Measurements from ENCODE around the gene ACAA2.

The ACAA2 gene

DNA sequence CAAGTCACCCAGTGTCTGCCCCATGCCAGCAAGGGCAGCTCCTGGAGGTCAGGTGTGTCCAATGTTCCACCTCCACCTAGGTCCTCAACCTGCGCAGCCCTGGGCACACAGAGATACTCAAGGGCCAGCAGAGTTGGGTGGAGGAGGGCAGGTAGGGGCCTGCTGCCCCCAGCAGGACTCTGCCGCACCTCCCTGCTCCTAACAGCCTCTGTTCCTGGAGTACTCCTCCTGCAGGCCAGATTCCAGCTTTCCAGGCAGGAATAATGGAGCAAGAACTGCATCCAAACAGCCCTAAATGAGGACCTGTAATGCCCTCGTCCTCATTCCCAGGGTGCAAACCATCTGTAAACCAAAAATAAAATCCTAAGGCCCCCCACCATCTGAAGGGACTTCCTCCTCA is 44.4 kb upstream of the ACAA2 start:
- DNase-seq (ENCODE audit: low read depth): no peak
- TF ChIP-seq, protein P1, sequence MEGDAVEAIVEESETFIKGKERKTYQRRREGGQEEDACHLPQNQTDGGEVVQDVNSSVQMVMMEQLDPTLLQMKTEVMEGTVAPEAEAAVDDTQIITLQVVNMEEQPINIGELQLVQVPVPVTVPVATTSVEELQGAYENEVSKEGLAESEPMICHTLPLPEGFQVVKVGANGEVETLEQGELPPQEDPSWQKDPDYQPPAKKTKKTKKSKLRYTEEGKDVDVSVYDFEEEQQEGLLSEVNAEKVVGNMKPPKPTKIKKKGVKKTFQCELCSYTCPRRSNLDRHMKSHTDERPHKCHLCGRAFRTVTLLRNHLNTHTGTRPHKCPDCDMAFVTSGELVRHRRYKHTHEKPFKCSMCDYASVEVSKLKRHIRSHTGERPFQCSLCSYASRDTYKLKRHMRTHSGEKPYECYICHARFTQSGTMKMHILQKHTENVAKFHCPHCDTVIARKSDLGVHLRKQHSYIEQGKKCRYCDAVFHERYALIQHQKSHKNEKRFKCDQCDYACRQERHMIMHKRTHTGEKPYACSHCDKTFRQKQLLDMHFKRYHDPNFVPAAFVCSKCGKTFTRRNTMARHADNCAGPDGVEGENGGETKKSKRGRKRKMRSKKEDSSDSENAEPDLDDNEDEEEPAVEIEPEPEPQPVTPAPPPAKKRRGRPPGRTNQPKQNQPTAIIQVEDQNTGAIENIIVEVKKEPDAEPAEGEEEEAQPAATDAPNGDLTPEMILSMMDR (conservative IDR thresholded peaks at IDR 0.05; ENCODE audit: low read length): no peak

DNA sequence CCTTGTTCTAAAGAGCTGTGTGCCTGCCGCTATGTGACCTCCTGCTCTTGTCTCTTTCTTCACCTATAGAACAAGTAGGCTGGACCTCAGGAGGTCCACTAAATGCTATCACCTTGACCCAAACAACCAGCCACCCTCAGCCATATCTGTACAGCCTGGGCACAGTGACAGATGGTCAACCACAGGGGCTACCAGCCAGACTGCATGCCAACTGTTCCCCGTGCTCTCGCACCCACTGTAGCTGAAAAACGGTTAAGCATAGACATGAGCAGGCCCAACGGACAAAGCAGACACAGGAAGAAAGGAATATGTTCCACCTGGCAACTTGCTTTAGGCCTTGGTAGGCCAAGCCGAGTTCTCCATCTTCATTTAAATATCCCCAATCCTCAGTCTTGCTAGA is 43.2 kb upstream of the ACAA2 start:
- no peak for DNase-seq (ENCODE audit: low read depth)

More for the DNA sequence above, 44.4 kb upstream of the ACAA2 start:
- no peak overlapping the region for H3K4me3 ChIP-seq (ENCODE audit: low read length)

DNA sequence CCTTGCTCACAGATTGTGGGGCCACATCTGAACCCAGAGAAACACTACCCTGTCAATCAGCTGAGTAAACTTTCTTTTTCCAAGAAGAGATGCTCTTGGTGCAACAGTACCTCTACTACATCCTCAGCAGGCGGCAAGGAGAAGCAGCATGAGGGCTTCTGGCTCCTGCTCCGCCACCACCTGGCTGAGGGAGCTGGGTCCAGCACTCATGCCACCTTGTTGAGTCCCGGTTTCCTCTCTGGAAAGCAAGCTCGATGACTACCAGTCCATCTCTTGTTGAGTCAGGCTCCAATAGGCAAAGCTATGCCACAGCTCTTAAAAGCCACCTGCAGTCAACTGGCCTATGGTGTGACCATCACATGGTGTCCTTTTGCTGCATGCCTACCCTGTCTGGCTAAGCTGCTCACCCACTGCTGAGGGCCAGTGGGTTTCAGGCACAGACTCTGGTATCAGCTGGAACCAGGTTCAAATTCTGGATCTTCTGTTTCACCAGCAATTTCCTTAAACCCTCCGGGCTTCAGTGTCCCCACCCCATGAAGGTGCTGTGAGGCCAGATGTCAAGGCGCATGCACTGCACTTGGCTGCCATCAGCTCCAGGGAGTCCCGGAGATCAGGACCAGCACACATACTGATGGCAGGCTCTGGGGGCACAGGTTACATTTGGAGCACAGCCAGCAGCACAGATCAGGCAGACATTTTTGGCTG is 42.5 kb upstream of the ACAA2 start:
- H3K4me3 ChIP-seq (ENCODE audit: low read length): no peak overlapping the region
- DNase-seq (ENCODE audit: low read depth): no peak
- TF ChIP-seq, protein P1 (conservative IDR thresholded peaks at IDR 0.05; ENCODE audit: low read length): no peak

More for the DNA sequence above, 43.2 kb upstream of the ACAA2 start:
- TF ChIP-seq, protein P1 (conservative IDR thresholded peaks at IDR 0.05; ENCODE audit: low read length): no peak
- no peak overlapping the region for H3K4me3 ChIP-seq (ENCODE audit: low read length)

DNA sequence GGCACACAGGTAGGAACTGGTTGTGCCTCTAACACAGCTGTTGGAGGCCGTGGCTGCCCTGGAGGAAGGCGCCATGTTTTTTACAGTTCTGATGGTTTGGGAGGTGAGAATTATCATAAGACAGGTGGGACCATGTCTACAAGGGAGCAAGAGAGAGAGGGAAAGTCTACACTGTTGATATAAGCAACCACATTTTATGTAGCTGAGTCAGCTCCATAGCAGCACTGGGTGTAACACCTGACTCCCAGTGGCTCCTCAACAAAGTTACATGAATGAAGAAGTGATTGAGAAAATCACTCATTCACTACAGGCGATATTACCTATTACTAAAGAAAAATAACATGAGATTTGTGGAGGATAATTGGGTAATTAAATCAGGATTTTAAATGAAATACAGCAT is 41.3 kb upstream of the ACAA2 start:
- no peak for DNase-seq (ENCODE audit: low read depth)
- TF ChIP-seq, protein P1 (conservative IDR thresholded peaks at IDR 0.05; ENCODE audit: low read length): no peak
- H3K4me3 ChIP-seq (ENCODE audit: low read length): no peak overlapping the region

DNA sequence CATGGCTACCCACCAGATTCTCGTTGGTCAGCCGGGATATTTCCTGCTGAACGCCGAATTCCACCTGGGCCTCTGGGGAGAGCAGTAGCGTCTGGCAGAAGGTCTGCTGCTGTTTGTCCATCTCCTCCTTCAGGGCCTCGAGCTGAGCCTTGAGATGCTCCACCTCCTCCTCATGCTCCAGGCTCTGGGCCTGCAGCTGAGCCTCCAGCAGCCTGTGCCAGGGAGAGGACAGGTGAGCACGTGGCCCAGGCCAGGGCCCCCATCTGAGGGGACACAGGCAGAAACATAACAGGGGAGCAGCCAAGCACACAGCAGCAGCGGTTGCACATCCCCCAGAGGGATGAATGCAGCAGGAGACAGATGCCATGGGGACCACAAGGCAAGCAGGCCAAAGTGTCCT is 40.1 kb upstream of the ACAA2 start:
- no peak overlapping the region for H3K4me3 ChIP-seq (ENCODE audit: low read length)
- TF ChIP-seq, protein P1 (conservative IDR thresholded peaks at IDR 0.05; ENCODE audit: low read length): no peak
- DNase-seq (ENCODE audit: low read depth): no peak

DNA sequence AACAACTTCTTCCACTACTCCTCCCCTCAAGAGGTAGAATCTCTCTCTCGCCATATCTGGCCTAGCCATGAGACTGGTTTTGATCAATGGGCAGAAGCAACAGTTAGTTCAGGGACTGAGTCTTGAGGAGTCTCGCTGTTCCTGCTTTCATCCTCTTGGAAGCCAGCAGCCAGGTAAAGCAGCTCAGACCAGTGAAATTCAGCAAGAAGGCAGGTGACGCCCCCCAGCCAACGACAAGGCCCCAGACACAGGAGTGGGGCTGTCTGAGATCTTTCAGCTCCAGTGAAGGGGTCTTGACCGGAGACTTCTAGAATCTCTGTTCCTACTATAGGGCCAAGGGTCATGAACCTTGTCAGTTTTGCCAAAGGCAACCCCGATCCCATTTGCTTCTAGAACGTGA is 39.7 kb upstream of the ACAA2 start:
- H3K4me3 ChIP-seq (ENCODE audit: low read length): no peak overlapping the region
- DNase-seq (ENCODE audit: low read depth): no peak
- TF ChIP-seq, protein P1 (conservative IDR thresholded peaks at IDR 0.05; ENCODE audit: low read length): no peak

DNA sequence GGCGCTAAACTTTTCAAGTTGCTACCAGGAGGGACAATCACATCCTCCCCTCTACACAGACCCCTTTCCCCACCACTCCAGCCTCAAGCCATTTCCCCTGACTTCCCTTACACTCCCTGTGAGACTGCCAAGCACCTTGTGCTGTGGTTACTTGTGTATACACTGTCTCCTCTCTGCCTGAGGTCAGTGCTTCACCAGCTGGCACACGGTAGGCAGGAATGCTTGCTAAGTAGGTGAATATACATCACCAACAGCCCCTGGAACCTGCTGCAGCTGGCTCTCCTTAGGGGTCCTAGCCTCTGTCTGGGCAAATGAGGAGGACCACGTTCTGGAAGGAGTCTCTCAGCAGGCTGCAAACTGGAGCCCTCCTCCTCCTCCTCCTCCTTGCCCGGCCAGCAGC is 38.3 kb upstream of the ACAA2 start:
- no peak for DNase-seq (ENCODE audit: low read depth)
- H3K4me3 ChIP-seq (ENCODE audit: low read length): no peak overlapping the region

More for the DNA sequence above, 38.3 kb upstream of the ACAA2 start:
- TF ChIP-seq, protein P1 (conservative IDR thresholded peaks at IDR 0.05; ENCODE audit: low read length): no peak

All from AG10803 (cell line).